K562 (cell line): ENCODE results near the gene KAZN. TPM values are rescaled to one million over a fixed set of nuclear protein-coding genes. Genes with fewer than 3 reads are reported as not detected.

ENCODE experiments used
- ATAC-seq: fragments of 200-7000 bp; cut with Tn5 transposase; 3 replicates; pipeline ENCODE4 v1.9.1; 2020; ENCODE audit warnings: moderate library complexity
- BruUV-seq: library from RNA; stranded (reverse); fragments of 400-500 nt; replicated peaks from 2 replicates; lab custom pipeline; 2021; lab: Mats Ljungman, UMichigan
- CTCF ChIA-PET: fragments of 300-600 bp; formaldehyde crosslinking; extraction: SDS; loops from one replicate; lab custom pipeline; 2021; ENCODE audit warnings: low intra/inter-chr PET ratio; lab: Yijun Ruan, JAX
- POLR2A ChIA-PET: fragments of 300-600, 350-650 bp; sonication (Branson Sonifier 250); formaldehyde crosslinking; extraction: SDS; loops from one replicate; lab custom pipeline; 2021; ENCODE audit warnings: antibody characterized with exemption, inconsistent platforms; lab: Yijun Ruan, JAX
- DNase-seq, 4 experiments: peaks; one replicate each; pipeline versions ENCODE4 v3.0.0 to v3.0.0-alpha.2; 2011 to 2018; ENCODE audit warnings: low spot score in 3 of 4, mixed read lengths in 3 of 4; ENCODE audit errors: extremely low read depth in 1 of 4
- FAIRE-seq: peaks from 2 replicates; lab custom pipeline; 2011; peaks lifted over from hg19 to GRCh38; lab: Jason Lieb, UNC
- H2AFZ ChIP-seq: 2 replicates; pipeline ENCODE4 v1.6.0; 2011; ENCODE audit warnings: low read depth, low read length, control low read depth, inconsistent platforms
- H3K27ac ChIP-seq: fragments of 200-600 bp; 3 replicates; pipeline ENCODE4 v1.8.0; 2011; ENCODE audit warnings: low read depth, mild to moderate bottlenecking, control low read depth, inconsistent platforms, low read length, moderate library complexity, mixed read lengths; ENCODE audit errors: extremely low read depth
- H3K27me3 ChIP-seq, 2 experiments: fragments of 300-600 bp in 1 of 2; 2 replicates in 1 of 2; 3 replicates in 1 of 2; pipeline versions ENCODE4 v1.6.0 to v1.8.0; 2011; ENCODE audit warnings: inconsistent platforms in 2 of 2, low read length in 2 of 2, mild to moderate bottlenecking in 1 of 2, mixed read lengths in 1 of 2, moderate library complexity in 1 of 2; ENCODE audit not compliant: control insufficient read depth in 2 of 2, insufficient read depth in 2 of 2
- H3K36me3 ChIP-seq: fragments of 300-600 bp; 3 replicates; pipeline ENCODE4 v1.8.0; 2011; ENCODE audit warnings: mild to moderate bottlenecking, low read length, inconsistent platforms; ENCODE audit not compliant: control insufficient read depth, insufficient read depth
- H3K4me1 ChIP-seq, 2 experiments: fragments of 200-600 bp in 1 of 2; replicated peaks in 1 of 2; 2 replicates in 1 of 2; 3 replicates in 1 of 2; pipeline versions ENCODE4 v1.5.1 to v1.8.0; 2011; ENCODE audit warnings: inconsistent platforms in 2 of 2, low read length in 2 of 2, mild to moderate bottlenecking in 1 of 2, mixed read lengths in 1 of 2, moderate library complexity in 1 of 2; ENCODE audit not compliant: control insufficient read depth in 2 of 2, insufficient read depth in 2 of 2
- H3K4me2 ChIP-seq: 2 replicates; pipeline ENCODE4 v1.6.1; 2011; ENCODE audit warnings: low read length, control low read depth, inconsistent platforms, mixed read lengths; ENCODE audit not compliant: insufficient read depth
- H3K4me3 ChIP-seq: fragments of 200-600 bp; sonication (generic), shearing (Covaris generic); 2 replicates; pipeline ENCODE4 v1.5.1; 2016; ENCODE audit warnings: control low read depth, inconsistent platforms
- H3K79me2 ChIP-seq: fragments of 200-600 bp; 3 replicates; pipeline ENCODE4 v1.8.0; 2011; ENCODE audit warnings: low read length, inconsistent platforms; ENCODE audit not compliant: control insufficient read depth, insufficient read depth
- H3K9ac ChIP-seq, 2 experiments: 2 replicates each; pipeline versions ENCODE4 v1.6.0 to v1.6.1; 2011; ENCODE audit warnings: low read depth in 2 of 2, low read length in 2 of 2, control low read depth in 1 of 2, inconsistent platforms in 1 of 2, mild to moderate bottlenecking in 1 of 2, mixed read lengths in 1 of 2; ENCODE audit not compliant: insufficient read depth in 1 of 2
- H3K9me1 ChIP-seq: one replicate; pipeline ENCODE4 v1.6.0; 2011; ENCODE audit warnings: inconsistent platforms, mild to moderate bottlenecking, low read length, moderate library complexity; ENCODE audit not compliant: control insufficient read depth, insufficient read depth
- H3K9me3 ChIP-seq: replicated peaks from 2 replicates; pipeline ENCODE4 v1.5.1; 2011; ENCODE audit warnings: low read depth, low read length, inconsistent platforms; ENCODE audit not compliant: control insufficient read depth, insufficient read depth
- H4K20me1 ChIP-seq: replicated peaks from 2 replicates; pipeline ENCODE4 v1.6.1; 2011; ENCODE audit warnings: low read length, inconsistent platforms, mixed read lengths; ENCODE audit not compliant: control insufficient read depth, insufficient read depth
- CHCHD3 ChIP-seq: fragments of 250-450 bp; sonication (Bioruptor Pico); IDR thresholded peaks from 2 replicates; pipeline ENCODE4 v2.1.2; 2022; ENCODE audit warnings: mild to moderate bottlenecking
- DNMT1 ChIP-seq: fragments of 450-650 bp; IDR thresholded peaks from 2 replicates; pipeline ENCODE4 v1.6.1; 2016; ENCODE audit warnings: antibody characterized with exemption, mild to moderate bottlenecking
- EHMT2 ChIP-seq: fragments of 450-650 bp; IDR thresholded peaks from 2 replicates; pipeline ENCODE4 v1.6.1; 2018; ENCODE audit warnings: antibody characterized with exemption
- HEY1 ChIP-seq: fragments of 250-450 bp; sonication (Bioruptor Pico); IDR thresholded peaks from 2 replicates; pipeline ENCODE4 v1.5.0; 2020; ENCODE audit warnings: mild to moderate bottlenecking, moderate library complexity, borderline replicate concordance
- KAT8 ChIP-seq: fragments of 450-650 bp; IDR thresholded peaks from 2 replicates; pipeline ENCODE4 v1.6.1; 2016; ENCODE audit warnings: low read depth, mild to moderate bottlenecking
- KLF16 ChIP-seq: IDR thresholded peaks from 2 replicates; pipeline ENCODE4 v1.6.1; 2016; ENCODE audit warnings: antibody characterized with exemption
- LEF1 ChIP-seq: fragments of 450-650 bp; IDR thresholded peaks from 2 replicates; pipeline ENCODE4 v1.6.1; 2016; ENCODE audit warnings: mild to moderate bottlenecking
- MXI1 ChIP-seq: IDR thresholded peaks from 2 replicates; pipeline ENCODE4 v1.6.1; 2011; ENCODE audit warnings: low read depth, mild to moderate bottlenecking, improper control_type of control experiment, low read length
- NCOR1 ChIP-seq: fragments of 450-650 bp; IDR thresholded peaks from 2 replicates; pipeline ENCODE4 v1.6.1; 2016; ENCODE audit warnings: mild to moderate bottlenecking, moderate library complexity
- NR1H2 ChIP-seq: sonication (generic); formaldehyde crosslinking; IDR thresholded peaks from 2 replicates; pipeline ENCODE4 v1.4.0; 2020; ENCODE audit warnings: mild to moderate bottlenecking, missing genetic modification reagents
- PRDM10 ChIP-seq: fragments of 450-650 bp; IDR thresholded peaks from 2 replicates; pipeline ENCODE4 v1.6.1; 2018; ENCODE audit not compliant: partially characterized antibody
- TFAM ChIP-seq: fragments of 250-450 bp; sonication (Bioruptor Pico); conservative IDR thresholded peaks from 2 replicates; pipeline ENCODE4 v1.5.0; 2021; ENCODE audit warnings: mild to moderate bottlenecking, moderate library complexity
- ZBTB5 ChIP-seq: fragments of 450-650 bp; IDR thresholded peaks from 2 replicates; pipeline ENCODE4 v1.6.1; 2017; ENCODE audit warnings: antibody characterized with exemption
- ZNF224 ChIP-seq: sonication (generic); formaldehyde crosslinking; IDR thresholded peaks from 2 replicates; pipeline ENCODE4 v1.8.0; 2022; ENCODE audit warnings: mild to moderate bottlenecking, missing genetic modification reagents
- ZNF644 ChIP-seq: fragments of 200-800 bp; sonication (Bioruptor generic); IDR thresholded peaks from 2 replicates; pipeline ENCODE4 v1.6.1; 2016; ENCODE audit warnings: low read depth, missing genetic modification characterization, missing compliant biosample characterization
- WGBS: fragments of 100-300 bp; shearing (Covaris generic); methylation state at CpG from one replicate; pipeline ENCODE4 v1.1.6; 2016; ENCODE audit warnings: low coverage, mixed read lengths; ENCODE audit not compliant: insufficient coverage; ENCODE audit errors: missing lambda C conversion rate; 5-methylcytosine and 5-hydroxymethylcytosine counted together
- in situ Hi-C: fragments of 300-500 bp; cut with MboI; formaldehyde crosslinking; loops from 4 replicates; pipeline ENCODE4 v1.15.0; 2018; ENCODE audit warnings: inconsistent platforms, mixed read lengths
- intact Hi-C: fragments of 100-400 bp; cut with micrococcal nuclease; formaldehyde crosslinking; loops from 2 replicates; pipeline ENCODE4 v1.14.2; 2022
- polyA plus RNA-seq, 8 experiments: library from polyadenylated mRNA; depleted of rRNA in 4 of 8; stranded (reverse) in 5 of 8; unstranded in 3 of 8; fragments of >200 nt; fragmentation: Nextera tagmentation in 2 of 8; fragmentation: Illumina TruSeq in 1 of 8; extraction: Ambion mirVana in 2 of 8; extraction: Trizol in 1 of 8; gene quantifications; 2 replicates each; pipeline versions ENCODE4 v1.2.1 to v1.2.3, GENCODE V29; 2011 to 2014; ENCODE audit warnings: inconsistent platforms in 1 of 8, missing spikeins in 1 of 8
- total RNA-seq, 7 experiments: library from RNA; depleted of rRNA in 6 of 7; stranded (reverse); fragments of >200 nt in 6 of 7; fragmentation: Illumina TruSeq in 2 of 7; extraction: Trizol in 2 of 7; gene quantifications; 2 replicates each; pipeline versions ENCODE4 v1.2.1 to v1.2.3, GENCODE V29; 2011 to 2021; ENCODE audit warnings: low replicate concordance in 1 of 7

Gene KAZN
- total and polyA plus RNA-seq, 9 of the 15 experiments (the other 6 are each of a cell fraction or from before 2014, with no cell fraction given): 2.1 to 21.6 (median 5.4) TPM

GRCh38 chr1:14778898-14779865 is 180.7 kb downstream of the KAZN start (continued):
- TF ChIP-seq LEF1 (no peak), ZBTB5 (no peak), ZNF644 (tag) (peak; percentile 75), CHCHD3 (CRISPR knock-in tag) (0 out of 2 replicates have a peak, but pooled peaks have one; percentile 20), TFAM (CRISPR knock-in tag) (no peak), KLF16 (peak; percentile 72)

GRCh38 chr1:14780271-14780670 is 181.8 kb downstream of the KAZN start:
- POLR2A ChIA-PET: no interaction called here
- Histone ChIP-seq H3K4me2 (no peak overlapping the region), H2AFZ (peak overlapping the region; percentile 93; the same call in 1 of the 2 replicates), H3K27ac (peak overlapping the region; percentile 36; the same call in 2 of the 3 replicates), H3K27me3 (no peaks in the 10 kb centered on the region), H3K9me1 (no peaks in the 10 kb centered on the region), H3K4me1 (peaks cover 61 to 72% of the 10 kb centered on the region in 2 experiments), H3K9me3 (peaks cover 3% of the 10 kb centered on the region), H4K20me1 (no peaks in the 10 kb centered on the region), H3K4me3 (no peak overlapping the region), H3K9ac (no peak overlapping the region), H3K36me3 (peaks cover 9% of the 10 kb centered on the region; the same call in 2 of the 3 replicates), H3K79me2 (peaks cover 23% of the 10 kb centered on the region)
- intact Hi-C loops: loop anchor here (5.0 kb wide), 1 partner anchor 343 kb away; no protein-coding TSS in a partner anchor
- CTCF ChIA-PET: no interaction called here
- BruUV-seq: no TSS peak
- FAIRE-seq (peak; percentile 54), DNase-seq (peak; percentile 46 to 73 (median 60)), ATAC-seq (no peak)
- in situ Hi-C loops: loop anchor here (10.0 kb wide), 1 partner anchor 245 kb away; no protein-coding TSS in a partner anchor
- 13% methylated on average over 2 of the region's 2 CpGs for WGBS
- peak; percentile 16 for TF ChIP-seq PRDM10
- TF ChIP-seq ZNF224 (CRISPR knock-in tag): no peak
- peak; percentile 82 for TF ChIP-seq NCOR1
- no peak for TF ChIP-seq NR1H2
- TF ChIP-seq DNMT1: no peak
- TF ChIP-seq KAT8: no peak
- TF ChIP-seq EHMT2: peak; percentile 66; the same call in 1 of the 2 replicates
- no peak for TF ChIP-seq MXI1
- 0 out of 2 replicates have a peak, but pooled peaks have one; percentile 20 for TF ChIP-seq HEY1 (CRISPR knock-in tag)
